Activated B cell treated with CpG ODN at 0.5 μM for 24 hours (primary cell): ENCODE measurements around the gene IL20RA. TPM values are rescaled to one million over a fixed set of nuclear protein-coding genes. Genes with fewer than 3 reads are reported as not detected.

ENCODE experiments used
- ATAC-seq: fragments of 200-7000 bp; cut with Tn5 transposase; one replicate; pipeline ENCODE4 v1.10.0; 2021; ENCODE audit warnings: low read depth, mild to moderate bottlenecking, moderate library complexity
- CTCF ChIA-PET: fragments of 350-600 bp; sonication (Branson Sonifier 250); formaldehyde crosslinking; loops from one replicate; lab custom pipeline; 2021; ENCODE audit warnings: antibody characterized with exemption; lab: Charles Lee
- POLR2A ChIA-PET: fragments of 350-600 bp; sonication (Branson Sonifier 250); formaldehyde crosslinking; loops from one replicate; lab custom pipeline; 2021; ENCODE audit warnings: antibody characterized with exemption; lab: Charles Lee
- DNase-seq: peaks from one replicate; pipeline ENCODE4 v3.0.0; 2022
- H3K27ac Mint-ChIP-seq: one replicate; pipeline ENCODE4 v1.8.0; 2020; ENCODE audit warnings: mixed read lengths
- H3K27me3 Mint-ChIP-seq: one replicate; pipeline ENCODE4 v1.8.0; 2021; ENCODE audit warnings: mixed read lengths
- H3K36me3 Mint-ChIP-seq: one replicate; pipeline ENCODE4 v1.8.0; 2021; ENCODE audit warnings: low read depth, mixed read lengths
- H3K4me1 Mint-ChIP-seq: one replicate; pipeline ENCODE4 v1.8.0; 2021; ENCODE audit warnings: mixed read lengths
- H3K4me3 Mint-ChIP-seq: one replicate; pipeline ENCODE4 v1.8.0; 2020; ENCODE audit warnings: mild to moderate bottlenecking, mixed read lengths
- H3K9me3 Mint-ChIP-seq: one replicate; pipeline ENCODE4 v1.8.0; 2020; ENCODE audit warnings: mixed read lengths
- intact Hi-C: fragments of 100-400 bp; cut with micrococcal nuclease; formaldehyde crosslinking; loops from one replicate; pipeline ENCODE4 v1.15.1; 2024
- total RNA-seq: library from RNA; stranded (reverse); gene quantifications from 2 replicates; pipeline ENCODE4 v1.2.3, GENCODE V29; 2022
- TF ChIP-seq, protein P1 (sequence below): fragments of 200-600 bp; IDR thresholded peaks from one replicate; pipeline ENCODE4 v1.8.0; 2022; ENCODE audit warnings: antibody characterized with exemption, mild to moderate bottlenecking

The IL20RA gene
- total RNA-seq, 1 donor from 2014 or later = not detected

GRCh38 chr6:137058037-137058436 lies 13.3 kb upstream of the IL20RA start:
- H3K27ac Mint-ChIP-seq = no peak overlapping the region

GRCh38 chr6:137056121-137056880 lies 11.5 kb upstream of the IL20RA start:
- Mint-ChIP-seq H3K4me3 (no peak overlapping the region), H3K27ac (no peak overlapping the region), H3K36me3 (no peaks in the 10 kb centered on the region), H3K27me3 (peaks cover 22% of the 10 kb centered on the region), H3K4me1 (no peaks in the 10 kb centered on the region), H3K9me3 (no peaks in the 10 kb centered on the region)
- POLR2A ChIA-PET = no interaction called here
- TF ChIP-seq, protein P1, sequence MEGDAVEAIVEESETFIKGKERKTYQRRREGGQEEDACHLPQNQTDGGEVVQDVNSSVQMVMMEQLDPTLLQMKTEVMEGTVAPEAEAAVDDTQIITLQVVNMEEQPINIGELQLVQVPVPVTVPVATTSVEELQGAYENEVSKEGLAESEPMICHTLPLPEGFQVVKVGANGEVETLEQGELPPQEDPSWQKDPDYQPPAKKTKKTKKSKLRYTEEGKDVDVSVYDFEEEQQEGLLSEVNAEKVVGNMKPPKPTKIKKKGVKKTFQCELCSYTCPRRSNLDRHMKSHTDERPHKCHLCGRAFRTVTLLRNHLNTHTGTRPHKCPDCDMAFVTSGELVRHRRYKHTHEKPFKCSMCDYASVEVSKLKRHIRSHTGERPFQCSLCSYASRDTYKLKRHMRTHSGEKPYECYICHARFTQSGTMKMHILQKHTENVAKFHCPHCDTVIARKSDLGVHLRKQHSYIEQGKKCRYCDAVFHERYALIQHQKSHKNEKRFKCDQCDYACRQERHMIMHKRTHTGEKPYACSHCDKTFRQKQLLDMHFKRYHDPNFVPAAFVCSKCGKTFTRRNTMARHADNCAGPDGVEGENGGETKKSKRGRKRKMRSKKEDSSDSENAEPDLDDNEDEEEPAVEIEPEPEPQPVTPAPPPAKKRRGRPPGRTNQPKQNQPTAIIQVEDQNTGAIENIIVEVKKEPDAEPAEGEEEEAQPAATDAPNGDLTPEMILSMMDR = no peak
- intact Hi-C loops = no loop called here
- CTCF ChIA-PET = no interaction called here
- DNase-seq = no peak
- no peak for ATAC-seq

More at GRCh38 chr6:137058037-137058436, 13.3 kb upstream of the IL20RA start:
- TF ChIP-seq, protein P1 = no peak
- POLR2A ChIA-PET = no interaction called here
- no peak overlapping the region for H3K4me3 Mint-ChIP-seq
- intact Hi-C loops = no loop called here
- no peak for ATAC-seq
- H3K4me1 Mint-ChIP-seq = no peaks in the 10 kb centered on the region
- no peaks in the 10 kb centered on the region for H3K9me3 Mint-ChIP-seq
- no peak for DNase-seq
- CTCF ChIA-PET = no interaction called here
- peaks cover 10% of the 10 kb centered on the region for H3K27me3 Mint-ChIP-seq
- H3K36me3 Mint-ChIP-seq = no peaks in the 10 kb centered on the region

- TF ChIP-seq, protein P1 = no peak
- no peak overlapping the region for H3K4me3 Mint-ChIP-seq
- no peak overlapping the region for H3K27ac Mint-ChIP-seq
- intact Hi-C loops = no loop called here
- POLR2A ChIA-PET = no interaction called here
- H3K9me3 Mint-ChIP-seq = no peaks in the 10 kb centered on the region
- H3K36me3 Mint-ChIP-seq = no peaks in the 10 kb centered on the region
- CTCF ChIA-PET = no interaction called here
- no peaks in the 10 kb centered on the region for H3K4me1 Mint-ChIP-seq
- DNase-seq (no peak), ATAC-seq (no peak)
- peaks cover 52% of the 10 kb centered on the region for H3K27me3 Mint-ChIP-seq
Observed at GRCh38 chr6:137051790-137052472, 7.2 kb upstream of the IL20RA start.

- POLR2A ChIA-PET = no interaction called here
- peaks cover 56% of the 10 kb centered on the region for H3K27me3 Mint-ChIP-seq
- CTCF ChIA-PET = interaction anchor here (0.6 kb wide), 1 partner anchor 475 kb away, joined by 3 read pairs; no protein-coding TSS in a partner anchor
- no peaks in the 10 kb centered on the region for H3K36me3 Mint-ChIP-seq
- H3K4me1 Mint-ChIP-seq = peaks cover 3% of the 10 kb centered on the region
- intact Hi-C loops = no loop called here
- TF ChIP-seq, protein P1 = no peak
- H3K9me3 Mint-ChIP-seq = no peaks in the 10 kb centered on the region
- no peak overlapping the region for H3K4me3 Mint-ChIP-seq
- ATAC-seq (no peak), DNase-seq (no peak)
- H3K27ac Mint-ChIP-seq = no peak overlapping the region
Observed at GRCh38 chr6:137049095-137049494, 4.3 kb upstream of the IL20RA start.

DNA sequence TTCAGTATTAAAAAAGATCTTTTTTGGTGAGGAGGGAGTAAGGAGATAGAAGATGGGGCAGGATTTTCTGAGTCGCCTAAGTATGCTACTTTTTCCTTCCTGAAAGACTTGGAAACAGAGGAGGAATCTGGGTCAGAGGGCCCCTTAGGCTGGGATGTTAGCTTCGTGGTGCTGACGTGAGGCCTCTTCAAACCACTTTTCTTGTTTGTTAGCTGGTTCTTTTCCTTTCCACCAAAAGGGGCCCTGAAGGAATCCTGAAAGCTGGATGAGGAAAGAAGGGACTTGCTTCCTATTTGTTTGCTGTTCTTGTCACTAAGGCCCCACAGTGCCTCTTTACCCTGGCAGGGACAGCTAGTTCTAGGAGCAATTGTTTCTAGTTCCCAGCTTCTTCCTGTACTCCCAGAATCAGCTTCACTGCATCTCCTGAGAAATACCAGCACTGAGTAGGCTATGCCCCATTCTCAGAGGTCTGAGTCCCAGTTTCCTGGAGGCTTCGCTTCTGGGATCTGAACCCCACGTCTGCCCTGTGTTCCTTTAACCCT lies 2.2 kb upstream of the IL20RA start:
- peaks cover 61% of the 10 kb centered on the region for H3K27me3 Mint-ChIP-seq
- ATAC-seq (no peak), DNase-seq (no peak)
- H3K27ac Mint-ChIP-seq = no peak overlapping the region
- POLR2A ChIA-PET = interaction anchor here (0.9 kb wide), 1 partner anchor 20 kb away, joined by 3 read pairs; no protein-coding TSS in a partner anchor
- TF ChIP-seq, protein P1 = no peak
- intact Hi-C loops = no loop called here
- no peaks in the 10 kb centered on the region for H3K36me3 Mint-ChIP-seq
- no peak overlapping the region for H3K4me3 Mint-ChIP-seq
- CTCF ChIA-PET = no interaction called here
- H3K9me3 Mint-ChIP-seq = no peaks in the 10 kb centered on the region
- peaks cover 6% of the 10 kb centered on the region for H3K4me1 Mint-ChIP-seq
